HepG2 (cell line): Measurements from ENCODE around the gene SH2D3C. TPM values are rescaled to one million over a fixed set of nuclear protein-coding genes. Genes with fewer than 3 reads are reported as not detected.

Source experiments
- CREM ChIP-seq, 2 experiments: sonication (generic) in 1 of 2; formaldehyde crosslinking in 1 of 2; IDR thresholded peaks; 2 replicates each; pipeline versions ENCODE4 v1.4.0 to v1.6.1; 2016 to 2020; ENCODE audit warnings: antibody characterized with exemption in 1 of 2, mild to moderate bottlenecking in 1 of 2, missing genetic modification reagents in 1 of 2
- DR1 ChIP-seq: sonication (generic); formaldehyde crosslinking; IDR thresholded peaks from 2 replicates; pipeline ENCODE4 v1.8.0; 2021; ENCODE audit warnings: mild to moderate bottlenecking, missing genetic modification reagents, inconsistent platforms
- KMT2B ChIP-seq: IDR thresholded peaks from 2 replicates; pipeline ENCODE4 v1.6.1; 2016; ENCODE audit warnings: missing genetic modification reagents, missing compliant biosample characterization
- MAZ ChIP-seq, 2 experiments: sonication (generic) in 1 of 2; formaldehyde crosslinking in 1 of 2; IDR thresholded peaks; 2 replicates each; pipeline versions ENCODE4 v1.5.0 to v1.6.1; 2012 to 2020; ENCODE audit warnings: low read depth in 2 of 2, mild to moderate bottlenecking in 2 of 2, borderline replicate concordance in 1 of 2, improper control_type of control experiment in 1 of 2, low read length in 1 of 2, missing genetic modification reagents in 1 of 2, moderate library complexity in 1 of 2
- SMAD9 ChIP-seq: sonication (generic); formaldehyde crosslinking; IDR thresholded peaks from 2 replicates; pipeline ENCODE4 v1.5.1; 2020; ENCODE audit warnings: mild to moderate bottlenecking, missing genetic modification reagents
- SP5 ChIP-seq: IDR thresholded peaks from 2 replicates; pipeline ENCODE4 v1.6.1; 2016; ENCODE audit warnings: low read depth, borderline replicate concordance
- ZBTB20 ChIP-seq: sonication (generic); formaldehyde crosslinking; IDR thresholded peaks from 2 replicates; pipeline ENCODE4 v1.8.1; 2023; ENCODE audit warnings: missing genetic modification reagents, low read depth, mild to moderate bottlenecking, borderline replicate concordance
- ZFYVE20 ChIP-seq: sonication (generic); formaldehyde crosslinking; IDR thresholded peaks from 2 replicates; pipeline ENCODE4 v1.8.0; 2023; ENCODE audit warnings: low read depth, mild to moderate bottlenecking, moderate library complexity, missing genetic modification reagents, borderline replicate concordance
- ZNF816 ChIP-seq: sonication (generic); formaldehyde crosslinking; IDR thresholded peaks from 2 replicates; pipeline ENCODE4 v1.8.0; 2022; ENCODE audit warnings: missing genetic modification reagents, mild to moderate bottlenecking, borderline replicate concordance
- ZNF879 ChIP-seq: sonication (generic); formaldehyde crosslinking; IDR thresholded peaks from 2 replicates; pipeline ENCODE4 v1.8.1; 2023; ENCODE audit warnings: missing genetic modification reagents
- ZSCAN22 ChIP-seq: sonication (generic); formaldehyde crosslinking; IDR thresholded peaks from 2 replicates; pipeline ENCODE4 v1.4.0; 2020; ENCODE audit warnings: mild to moderate bottlenecking, missing genetic modification reagents
- ZSCAN25 ChIP-seq: sonication (generic); formaldehyde crosslinking; IDR thresholded peaks from 2 replicates; pipeline ENCODE4 v1.8.0; 2022; ENCODE audit warnings: mild to moderate bottlenecking, missing genetic modification reagents
- polyA plus RNA-seq, 8 experiments: library from polyadenylated mRNA; depleted of rRNA in 3 of 8; stranded (reverse) in 7 of 8; unstranded in 1 of 8; fragments of >200 nt; fragmentation: Illumina TruSeq in 4 of 8; extraction: Trizol in 4 of 8; gene quantifications; 2 replicates each; pipeline versions ENCODE4 v1.2.1 to v1.2.3, GENCODE V29; 2011 to 2016; ENCODE audit warnings: low read depth in 4 of 8, missing spikeins in 1 of 8, mixed read lengths in 1 of 8; ENCODE audit not compliant: insufficient read depth in 1 of 8
- total RNA-seq, 5 experiments: library from RNA; depleted of rRNA; stranded (reverse); fragments of >200 nt; fragmentation: Illumina TruSeq; extraction: Trizol; gene quantifications; 2 replicates each; pipeline ENCODE4 v1.2.3, GENCODE V29; 2016; ENCODE audit warnings: low read depth in 1 of 5
- TF ChIP-seq, protein P1 (sequence below): sonication (generic); formaldehyde crosslinking; IDR thresholded peaks from 2 replicates; pipeline ENCODE4 v1.5.1; 2020; ENCODE audit warnings: mild to moderate bottlenecking, missing genetic modification reagents
- TF ChIP-seq, protein P2 (sequence below): sonication (generic); formaldehyde crosslinking; IDR thresholded peaks from 2 replicates; pipeline ENCODE4 v1.5.0; 2020; ENCODE audit warnings: mild to moderate bottlenecking, missing genetic modification reagents, borderline replicate concordance
- TF ChIP-seq, protein P3 (sequence below): sonication (generic); formaldehyde crosslinking; conservative IDR thresholded peaks from 2 replicates; pipeline ENCODE4 v1.8.0; 2022; ENCODE audit warnings: mild to moderate bottlenecking, moderate library complexity, missing genetic modification reagents
- TF ChIP-seq, protein P4 (sequence below): sonication (generic); formaldehyde crosslinking; IDR thresholded peaks from 2 replicates; pipeline ENCODE4 v1.8.0; 2022; ENCODE audit warnings: mild to moderate bottlenecking, missing genetic modification reagents

The SH2D3C gene
- total and polyA plus RNA-seq, 2 of the 13 experiments (the other 11 are each of a cell fraction or from before 2014, with no cell fraction given), result not detected

DNA sequence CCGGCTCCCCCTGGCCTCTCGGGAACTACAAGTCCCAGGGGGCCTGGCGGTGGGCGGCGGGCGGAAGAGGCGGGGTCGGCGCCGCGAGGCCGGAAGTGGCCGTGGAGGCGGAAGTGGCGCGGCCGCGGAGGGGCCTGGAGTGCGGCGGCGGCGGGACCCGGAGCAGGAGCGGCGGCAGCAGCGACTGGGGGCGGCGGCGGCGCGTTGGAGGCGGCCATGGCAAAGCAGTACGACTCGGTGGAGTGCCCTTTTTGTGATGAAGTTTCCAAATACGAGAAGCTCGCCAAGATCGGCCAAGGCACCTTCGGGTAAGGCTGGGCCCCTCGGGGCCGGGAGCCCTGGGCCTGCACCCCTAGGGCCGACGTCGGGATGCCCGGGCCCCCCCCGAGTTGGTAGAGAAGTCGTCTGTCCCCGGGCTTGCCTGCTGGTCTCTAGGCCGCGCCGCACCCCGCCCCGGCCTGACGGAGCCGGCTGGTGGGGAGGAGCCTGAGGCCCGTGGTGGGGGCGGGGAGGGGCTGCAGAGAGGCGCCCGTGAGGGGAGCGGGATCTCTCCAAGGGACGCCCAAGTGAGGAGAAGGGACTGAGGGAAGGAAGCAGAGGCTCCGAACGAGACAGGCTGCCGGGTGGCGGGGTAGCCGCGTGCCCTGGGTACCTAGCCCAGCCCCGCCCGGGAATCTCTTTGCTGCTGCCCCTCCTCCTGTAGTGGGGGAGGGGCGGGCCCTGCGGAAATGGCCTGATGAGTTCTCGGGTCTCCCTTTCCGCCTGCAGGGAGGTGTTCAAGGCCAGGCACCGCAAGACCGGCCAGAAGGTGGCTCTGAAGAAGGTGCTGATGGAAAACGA lies 7.7 kb upstream of the SH2D3C start, which contains the start of gene CDK9 (continued):
- TF ChIP-seq SP5 (CRISPR knock-in tag), result peak; percentile 76
- no peak for TF ChIP-seq ZSCAN25
- TF ChIP-seq ZNF816, result no peak
- no peak for TF ChIP-seq SMAD9 (CRISPR knock-in tag)
- no peak for TF ChIP-seq CREM (IDR thresholded peaks at IDR 0.05)
- no peak for TF ChIP-seq CREM (CRISPR knock-in tag; IDR thresholded peaks at IDR 0.05)
- TF ChIP-seq ZNF879 (CRISPR knock-in tag), result no peak
- TF ChIP-seq KMT2B (CRISPR knock-in tag), result no peak; the same call in 1 of the 2 replicates
- 0 out of 2 replicates have a peak, but pooled peaks have one; percentile 13 for TF ChIP-seq MAZ (IDR thresholded peaks at IDR 0.05; ENCODE audit: borderline replicate concordance, low read depth, low read length)
- no peak; the same call in none of the 2 replicates for TF ChIP-seq MAZ (CRISPR knock-in tag; IDR thresholded peaks at IDR 0.05; ENCODE audit: low read depth)
- no peak for TF ChIP-seq DR1 (CRISPR knock-in tag)
- TF ChIP-seq ZBTB20, result no peak
- TF ChIP-seq, protein P1, sequence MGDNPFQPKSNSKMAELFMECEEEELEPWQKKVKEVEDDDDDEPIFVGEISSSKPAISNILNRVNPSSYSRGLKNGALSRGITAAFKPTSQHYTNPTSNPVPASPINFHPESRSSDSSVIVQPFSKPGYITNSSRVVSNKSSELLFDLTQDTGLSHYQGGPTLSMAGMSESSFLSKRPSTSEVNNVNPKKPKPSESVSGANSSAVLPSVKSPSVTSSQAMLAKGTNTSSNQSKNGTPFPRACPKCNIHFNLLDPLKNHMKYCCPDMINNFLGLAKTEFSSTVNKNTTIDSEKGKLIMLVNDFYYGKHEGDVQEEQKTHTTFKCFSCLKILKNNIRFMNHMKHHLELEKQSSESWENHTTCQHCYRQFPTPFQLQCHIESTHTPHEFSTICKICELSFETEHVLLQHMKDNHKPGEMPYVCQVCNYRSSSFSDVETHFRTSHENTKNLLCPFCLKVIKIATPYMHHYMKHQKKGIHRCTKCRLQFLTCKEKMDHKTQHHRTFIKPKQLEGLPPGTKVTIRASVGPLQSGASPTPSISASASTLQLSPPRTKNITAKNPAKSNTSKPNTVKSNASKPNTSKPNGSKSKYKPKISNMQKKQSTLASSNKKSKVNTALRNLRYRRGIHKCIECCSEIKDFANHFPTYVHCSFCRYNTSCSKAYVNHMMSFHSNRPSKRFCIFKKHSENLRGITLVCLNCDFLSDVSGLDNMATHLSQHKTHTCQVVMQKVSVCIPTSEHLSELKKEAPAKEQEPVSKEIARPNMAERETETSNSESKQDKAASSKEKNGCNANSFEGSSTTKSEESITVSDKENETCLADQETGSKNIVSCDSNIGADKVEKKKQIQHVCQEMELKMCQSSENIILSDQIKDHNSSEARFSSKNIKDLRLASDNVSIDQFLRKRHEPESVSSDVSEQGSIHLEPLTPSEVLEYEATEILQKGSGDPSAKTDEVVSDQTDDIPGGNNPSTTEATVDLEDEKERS, result no peak
- TF ChIP-seq, protein P2, sequence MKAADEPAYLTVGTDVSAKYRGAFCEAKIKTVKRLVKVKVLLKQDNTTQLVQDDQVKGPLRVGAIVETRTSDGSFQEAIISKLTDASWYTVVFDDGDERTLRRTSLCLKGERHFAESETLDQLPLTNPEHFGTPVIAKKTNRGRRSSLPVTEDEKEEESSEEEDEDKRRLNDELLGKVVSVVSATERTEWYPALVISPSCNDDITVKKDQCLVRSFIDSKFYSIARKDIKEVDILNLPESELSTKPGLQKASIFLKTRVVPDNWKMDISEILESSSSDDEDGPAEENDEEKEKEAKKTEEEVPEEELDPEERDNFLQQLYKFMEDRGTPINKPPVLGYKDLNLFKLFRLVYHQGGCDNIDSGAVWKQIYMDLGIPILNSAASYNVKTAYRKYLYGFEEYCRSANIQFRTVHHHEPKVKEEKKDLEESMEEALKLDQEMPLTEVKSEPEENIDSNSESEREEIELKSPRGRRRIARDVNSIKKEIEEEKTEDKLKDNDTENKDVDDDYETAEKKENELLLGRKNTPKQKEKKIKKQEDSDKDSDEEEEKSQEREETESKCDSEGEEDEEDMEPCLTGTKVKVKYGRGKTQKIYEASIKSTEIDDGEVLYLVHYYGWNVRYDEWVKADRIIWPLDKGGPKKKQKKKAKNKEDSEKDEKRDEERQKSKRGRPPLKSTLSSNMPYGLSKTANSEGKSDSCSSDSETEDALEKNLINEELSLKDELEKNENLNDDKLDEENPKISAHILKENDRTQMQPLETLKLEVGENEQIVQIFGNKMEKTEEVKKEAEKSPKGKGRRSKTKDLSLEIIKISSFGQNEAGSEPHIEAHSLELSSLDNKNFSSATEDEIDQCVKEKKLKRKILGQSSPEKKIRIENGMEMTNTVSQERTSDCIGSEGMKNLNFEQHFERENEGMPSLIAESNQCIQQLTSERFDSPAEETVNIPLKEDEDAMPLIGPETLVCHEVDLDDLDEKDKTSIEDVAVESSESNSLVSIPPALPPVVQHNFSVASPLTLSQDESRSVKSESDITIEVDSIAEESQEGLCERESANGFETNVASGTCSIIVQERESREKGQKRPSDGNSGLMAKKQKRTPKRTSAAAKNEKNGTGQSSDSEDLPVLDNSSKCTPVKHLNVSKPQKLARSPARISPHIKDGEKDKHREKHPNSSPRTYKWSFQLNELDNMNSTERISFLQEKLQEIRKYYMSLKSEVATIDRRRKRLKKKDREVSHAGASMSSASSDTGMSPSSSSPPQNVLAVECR (CRISPR knock-in tag), result peak; percentile 71; the same call in 1 of the 2 replicates
- no peak for TF ChIP-seq ZSCAN22 (CRISPR knock-in tag)
- no peak for TF ChIP-seq ZFYVE20 (CRISPR knock-in tag)
- TF ChIP-seq, protein P3, sequence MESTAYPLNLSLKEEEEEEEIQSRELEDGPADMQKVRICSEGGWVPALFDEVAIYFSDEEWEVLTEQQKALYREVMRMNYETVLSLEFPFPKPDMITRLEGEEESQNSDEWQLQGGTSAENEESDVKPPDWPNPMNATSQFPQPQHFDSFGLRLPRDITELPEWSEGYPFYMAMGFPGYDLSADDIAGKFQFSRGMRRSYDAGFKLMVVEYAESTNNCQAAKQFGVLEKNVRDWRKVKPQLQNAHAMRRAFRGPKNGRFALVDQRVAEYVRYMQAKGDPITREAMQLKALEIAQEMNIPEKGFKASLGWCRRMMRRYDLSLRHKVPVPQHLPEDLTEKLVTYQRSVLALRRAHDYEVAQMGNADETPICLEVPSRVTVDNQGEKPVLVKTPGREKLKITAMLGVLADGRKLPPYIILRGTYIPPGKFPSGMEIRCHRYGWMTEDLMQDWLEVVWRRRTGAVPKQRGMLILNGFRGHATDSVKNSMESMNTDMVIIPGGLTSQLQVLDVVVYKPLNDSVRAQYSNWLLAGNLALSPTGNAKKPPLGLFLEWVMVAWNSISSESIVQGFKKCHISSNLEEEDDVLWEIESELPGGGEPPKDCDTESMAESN, result 0 out of 2 replicates have a peak, but pooled peaks have one; percentile 42
- TF ChIP-seq, protein P4, sequence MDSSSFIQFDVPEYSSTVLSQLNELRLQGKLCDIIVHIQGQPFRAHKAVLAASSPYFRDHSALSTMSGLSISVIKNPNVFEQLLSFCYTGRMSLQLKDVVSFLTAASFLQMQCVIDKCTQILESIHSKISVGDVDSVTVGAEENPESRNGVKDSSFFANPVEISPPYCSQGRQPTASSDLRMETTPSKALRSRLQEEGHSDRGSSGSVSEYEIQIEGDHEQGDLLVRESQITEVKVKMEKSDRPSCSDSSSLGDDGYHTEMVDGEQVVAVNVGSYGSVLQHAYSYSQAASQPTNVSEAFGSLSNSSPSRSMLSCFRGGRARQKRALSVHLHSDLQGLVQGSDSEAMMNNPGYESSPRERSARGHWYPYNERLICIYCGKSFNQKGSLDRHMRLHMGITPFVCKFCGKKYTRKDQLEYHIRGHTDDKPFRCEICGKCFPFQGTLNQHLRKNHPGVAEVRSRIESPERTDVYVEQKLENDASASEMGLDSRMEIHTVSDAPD (CRISPR knock-in tag), result 0 out of 2 replicates have a peak, but pooled peaks have one; percentile 45
